Measurements from ENCODE around the gene FANCB.

Gene FANCB

GRCh38 chrX:14825851-14826250 lies 47.0 kb downstream of the FANCB start:
- FAIRE-seq (no peak), DNase-seq (ENCODE audit: insufficient read length, low spot score) (no peak)
- TF ChIP-seq CTCF (IDR thresholded peaks at IDR 0.05; ENCODE audit: insufficient read depth, missing control alignments), result no peak

- no peak for TF ChIP-seq CTCF (IDR thresholded peaks at IDR 0.05; ENCODE audit: insufficient read depth, missing control alignments)
- FAIRE-seq (no peak), DNase-seq (ENCODE audit: insufficient read length, low spot score) (no peak)
These were observed 53.1 kb downstream of the FANCB start for GRCh38 chrX:14819769-14820168.

GRCh38 chrX:14817571-14817970 lies 55.3 kb downstream of the FANCB start:
- FAIRE-seq (no peak), DNase-seq (ENCODE audit: insufficient read length, low spot score) (no peak)
- no peak for TF ChIP-seq CTCF (IDR thresholded peaks at IDR 0.05; ENCODE audit: insufficient read depth, missing control alignments)

- no peak for FAIRE-seq
- no peak for DNase-seq (ENCODE audit: insufficient read length, low spot score)
- TF ChIP-seq CTCF (IDR thresholded peaks at IDR 0.05; ENCODE audit: insufficient read depth, missing control alignments), result no peak
These were observed 69.7 kb downstream of the FANCB start for GRCh38 chrX:14802943-14803710.

GRCh38 chrX:14801136-14801535 lies 71.7 kb downstream of the FANCB start:
- no peak for FAIRE-seq
- no peak for TF ChIP-seq CTCF (IDR thresholded peaks at IDR 0.05; ENCODE audit: insufficient read depth, missing control alignments)
- no peak for DNase-seq (ENCODE audit: insufficient read length, low spot score)

GRCh38 chrX:14798805-14799397 lies 74.0 kb downstream of the FANCB start:
- DNase-seq (ENCODE audit: insufficient read length, low spot score), result no peak
- FAIRE-seq, result no peak
- TF ChIP-seq CTCF (IDR thresholded peaks at IDR 0.05; ENCODE audit: insufficient read depth, missing control alignments), result no peak
